Fibroblast of lung (primary cell): ENCODE measurements around the gene FANCF. TPM values are rescaled to one million over a fixed set of nuclear protein-coding genes. Genes with fewer than 3 reads are reported as not detected.

Source experiments
- DNase-seq, 2 donors: peaks; one replicate each; pipeline versions ENCODE4 v3.0.0 to v3.0.0-alpha.2; 2010; ENCODE audit warnings: low read depth in 2 of 2
- H2AFZ ChIP-seq: 2 replicates; pipeline ENCODE4 v1.5.1; 2012; ENCODE audit warnings: low read length, control low read depth, inconsistent platforms
- H3K27ac ChIP-seq: 2 replicates; pipeline ENCODE4 v1.5.1; 2011; ENCODE audit warnings: low read length, control low read depth; ENCODE audit not compliant: insufficient read depth
- H3K27me3 ChIP-seq: 2 replicates; pipeline ENCODE4 v1.5.1; 2011; ENCODE audit warnings: mild to moderate bottlenecking, low read length; ENCODE audit not compliant: control insufficient read depth, insufficient read depth
- H3K36me3 ChIP-seq: 2 replicates; pipeline ENCODE4 v1.5.1; 2011; ENCODE audit warnings: low read length; ENCODE audit not compliant: control insufficient read depth, insufficient read depth
- H3K4me1 ChIP-seq: 2 replicates; pipeline ENCODE4 v1.5.1; 2011; ENCODE audit warnings: low read length; ENCODE audit not compliant: control insufficient read depth, insufficient read depth; ENCODE audit errors: extremely low read depth
- H3K4me2 ChIP-seq: 2 replicates; pipeline ENCODE4 v1.5.1; 2011; ENCODE audit warnings: low read length, control low read depth; ENCODE audit not compliant: insufficient read depth; ENCODE audit errors: extremely low read depth
- H3K4me3 ChIP-seq, 4 experiments: fragments of 200-600 bp in 1 of 4; sonication (generic) in 1 of 4; replicated peaks in 1 of 4; 2 replicates each; pipeline ENCODE4 v1.5.1; 2011 to 2016; ENCODE audit warnings: low read length in 4 of 4, low read depth in 3 of 4, mild to moderate bottlenecking in 3 of 4, control low read depth in 2 of 4, inconsistent platforms in 1 of 4, mixed read lengths in 1 of 4; ENCODE audit not compliant: insufficient read depth in 1 of 4; ENCODE audit errors: control extremely low read depth in 1 of 4
- H3K79me2 ChIP-seq: 2 replicates; pipeline ENCODE4 v1.5.1; 2012; ENCODE audit warnings: mild to moderate bottlenecking, low read length, inconsistent platforms; ENCODE audit not compliant: control insufficient read depth, insufficient read depth
- H3K9ac ChIP-seq: 2 replicates; pipeline ENCODE4 v1.5.1; 2011; ENCODE audit warnings: mild to moderate bottlenecking, low read length, control low read depth; ENCODE audit not compliant: insufficient read depth
- H3K9me3 ChIP-seq: 2 replicates; pipeline ENCODE4 v1.5.1; 2012; ENCODE audit warnings: low read depth, low read length; ENCODE audit not compliant: control insufficient read depth, insufficient read depth
- H4K20me1 ChIP-seq: 2 replicates; pipeline ENCODE4 v1.5.1; 2011; ENCODE audit warnings: low read length; ENCODE audit not compliant: control insufficient read depth, insufficient read depth; ENCODE audit errors: extremely low read depth
- EZH2 ChIP-seq: IDR thresholded peaks from 2 replicates; pipeline ENCODE4 v1.5.1; 2012; ENCODE audit warnings: low read length, control low read depth, mild to moderate bottlenecking; ENCODE audit errors: missing control alignments
- polyA plus RNA-seq, 2 donors: library from polyadenylated mRNA; depleted of rRNA in 1 of 2; stranded (reverse) in 1 of 2; unstranded in 1 of 2; fragments of >200 nt; gene quantifications; 2 replicates each; pipeline ENCODE4 v1.2.1, GENCODE V29; 2011 to 2012; ENCODE audit warnings: missing spikeins in 1 of 2
- total RNA-seq: library from RNA; depleted of rRNA; stranded (reverse); fragments of >200 nt; gene quantifications from 2 replicates; pipeline ENCODE4 v1.2.1, GENCODE V29; 2014
- TF ChIP-seq, protein P1 (sequence below), 2 donors: IDR thresholded peaks in 1 of 2; conservative IDR thresholded peaks in 1 of 2; 1 replicate in 1 of 2; 2 replicates in 1 of 2; pipeline ENCODE4 v1.5.1; 2011 to 2012; ENCODE audit warnings: low read length in 2 of 2, control low read depth in 1 of 2, inconsistent platforms in 1 of 2, low read depth in 1 of 2, mild to moderate bottlenecking in 1 of 2

The FANCF gene
- total and polyA plus RNA-seq, 2 donors (not counting 1 experiment from before 2014, with no cell fraction given): 4.9 to 15.9 TPM

DNA sequence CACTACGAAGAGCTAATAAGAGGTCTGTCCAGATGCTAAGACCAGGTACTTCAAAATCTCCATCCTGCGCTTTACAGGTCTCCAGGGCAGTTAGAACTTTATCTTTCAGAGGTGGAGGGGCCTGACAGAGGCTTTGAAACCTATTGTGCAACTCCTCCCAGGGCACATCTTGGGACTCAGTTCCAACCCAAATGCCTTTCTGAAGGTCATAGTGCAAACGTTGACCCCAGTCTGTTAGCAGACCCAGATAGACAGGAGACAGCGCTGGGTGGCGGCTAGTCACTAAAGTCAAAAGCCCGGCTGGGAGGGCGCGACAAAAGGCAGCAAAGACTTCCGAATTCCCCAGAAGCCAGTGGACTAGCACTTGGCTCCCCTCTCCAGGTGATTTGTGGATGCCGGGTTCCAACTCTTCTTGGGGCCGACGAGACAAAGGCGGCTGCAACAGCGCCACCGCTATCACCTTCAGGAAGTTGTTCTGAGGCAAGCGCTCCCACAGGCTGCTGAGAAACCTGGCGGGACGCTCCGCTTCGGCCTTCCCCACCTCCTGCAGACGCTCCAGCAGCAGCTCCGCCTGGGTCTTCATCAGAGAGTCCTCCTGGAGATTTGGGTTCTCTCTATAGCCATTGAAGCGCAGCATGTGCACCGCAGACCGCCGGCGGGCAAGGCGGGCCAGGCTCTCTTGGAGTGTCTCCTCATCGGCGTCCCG lies 728 bp downstream of the FANCF start:
- no peaks in the 10 kb centered on the region for H3K27me3 ChIP-seq
- H3K9ac ChIP-seq: peak overlapping the region; percentile 94
- H3K4me3 ChIP-seq: peak overlapping the region; percentile 85 to 97 (median 92)
- no peaks in the 10 kb centered on the region for H4K20me1 ChIP-seq
- peaks cover 2% of the 10 kb centered on the region for H3K4me1 ChIP-seq
- peak overlapping the region; percentile 94 for H3K27ac ChIP-seq
- H2AFZ ChIP-seq: peak overlapping the region; percentile 100
- TF ChIP-seq, protein P1, sequence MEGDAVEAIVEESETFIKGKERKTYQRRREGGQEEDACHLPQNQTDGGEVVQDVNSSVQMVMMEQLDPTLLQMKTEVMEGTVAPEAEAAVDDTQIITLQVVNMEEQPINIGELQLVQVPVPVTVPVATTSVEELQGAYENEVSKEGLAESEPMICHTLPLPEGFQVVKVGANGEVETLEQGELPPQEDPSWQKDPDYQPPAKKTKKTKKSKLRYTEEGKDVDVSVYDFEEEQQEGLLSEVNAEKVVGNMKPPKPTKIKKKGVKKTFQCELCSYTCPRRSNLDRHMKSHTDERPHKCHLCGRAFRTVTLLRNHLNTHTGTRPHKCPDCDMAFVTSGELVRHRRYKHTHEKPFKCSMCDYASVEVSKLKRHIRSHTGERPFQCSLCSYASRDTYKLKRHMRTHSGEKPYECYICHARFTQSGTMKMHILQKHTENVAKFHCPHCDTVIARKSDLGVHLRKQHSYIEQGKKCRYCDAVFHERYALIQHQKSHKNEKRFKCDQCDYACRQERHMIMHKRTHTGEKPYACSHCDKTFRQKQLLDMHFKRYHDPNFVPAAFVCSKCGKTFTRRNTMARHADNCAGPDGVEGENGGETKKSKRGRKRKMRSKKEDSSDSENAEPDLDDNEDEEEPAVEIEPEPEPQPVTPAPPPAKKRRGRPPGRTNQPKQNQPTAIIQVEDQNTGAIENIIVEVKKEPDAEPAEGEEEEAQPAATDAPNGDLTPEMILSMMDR (conservative IDR thresholded peaks at IDR 0.05 in 1 of 2, IDR thresholded peaks at IDR 0.05 in 1 of 2; ENCODE audit: low read depth in 1 of 2, low read length in 2 of 2): peak; percentile 40 to 43
- no peak for TF ChIP-seq EZH2
- peak; percentile 63 to 70 for DNase-seq
- peak overlapping the region; percentile 93 for H3K4me2 ChIP-seq
- no peaks in the 10 kb centered on the region for H3K9me3 ChIP-seq
- peaks cover 6% of the 10 kb centered on the region for H3K79me2 ChIP-seq
- no peaks in the 10 kb centered on the region for H3K36me3 ChIP-seq

DNA sequence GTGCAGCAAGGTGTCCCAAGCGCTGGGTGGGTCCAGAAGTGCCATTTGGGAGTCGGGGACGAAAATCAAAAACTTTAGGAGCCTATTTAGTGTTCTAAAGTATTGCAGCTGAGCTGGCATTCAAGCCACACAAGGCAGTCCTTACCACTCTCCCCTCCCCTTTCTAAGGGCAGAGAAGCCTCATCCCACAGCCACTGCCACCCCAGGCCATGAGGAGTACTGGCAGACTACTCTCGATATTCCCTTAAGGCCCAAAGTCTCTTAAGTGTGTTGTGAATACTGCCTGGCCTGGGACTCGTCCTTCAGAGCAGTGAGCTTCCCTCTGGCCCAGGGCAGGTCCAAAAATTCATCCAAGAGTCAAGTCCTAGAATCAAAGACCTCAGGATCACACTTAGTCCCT lies 7.8 kb downstream of the FANCF start:
- no peaks in the 10 kb centered on the region for H3K4me1 ChIP-seq
- TF ChIP-seq EZH2: no peak
- TF ChIP-seq, protein P1 (conservative IDR thresholded peaks at IDR 0.05 in 1 of 2, IDR thresholded peaks at IDR 0.05 in 1 of 2; ENCODE audit: low read depth in 1 of 2, low read length in 2 of 2): no peak
- no peaks in the 10 kb centered on the region for H3K79me2 ChIP-seq
- H4K20me1 ChIP-seq: no peaks in the 10 kb centered on the region
- H3K4me2 ChIP-seq: no peak overlapping the region
- no peak overlapping the region for H3K27ac ChIP-seq
- no peaks in the 10 kb centered on the region for H3K36me3 ChIP-seq
- no peak for DNase-seq
- no peak overlapping the region for H3K9ac ChIP-seq
- no peaks in the 10 kb centered on the region for H3K27me3 ChIP-seq
- no peak overlapping the region for H3K4me3 ChIP-seq
- no peaks in the 10 kb centered on the region for H3K9me3 ChIP-seq
- no peak overlapping the region for H2AFZ ChIP-seq

DNA sequence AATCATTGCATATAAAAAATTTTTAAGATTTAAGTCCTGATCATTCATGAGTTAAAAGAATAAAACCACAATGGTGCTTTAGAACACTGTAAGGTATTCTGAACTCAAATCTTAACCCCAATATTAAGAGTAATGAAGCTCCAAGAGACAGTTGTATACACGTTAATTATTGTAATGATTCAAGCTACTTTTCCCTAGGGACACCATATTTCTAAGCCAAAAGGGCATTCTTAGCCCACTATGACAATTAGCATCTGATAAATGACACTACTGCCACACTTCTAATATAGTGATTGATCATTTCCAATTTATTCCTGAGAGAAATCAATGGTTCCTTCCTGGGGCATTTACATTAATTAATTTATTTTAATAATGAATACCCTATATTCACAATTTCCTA lies 21.7 kb downstream of the FANCF start:
- DNase-seq: no peak
- Histone ChIP-seq H3K9me3 (no peaks in the 10 kb centered on the region), H3K4me1 (no peaks in the 10 kb centered on the region), H3K79me2 (no peaks in the 10 kb centered on the region), H3K27ac (no peak overlapping the region), H3K9ac (no peak overlapping the region), H3K27me3 (no peaks in the 10 kb centered on the region), H3K36me3 (no peaks in the 10 kb centered on the region), H2AFZ (no peak overlapping the region), H3K4me3 (no peak overlapping the region), H3K4me2 (no peak overlapping the region), H4K20me1 (no peaks in the 10 kb centered on the region)
- TF ChIP-seq, protein P1 (conservative IDR thresholded peaks at IDR 0.05 in 1 of 2, IDR thresholded peaks at IDR 0.05 in 1 of 2; ENCODE audit: low read depth in 1 of 2, low read length in 2 of 2): no peak
- no peak for TF ChIP-seq EZH2
